Measurements from ENCODE around the gene SLC8A2. TPM values are rescaled to one million over a fixed set of nuclear protein-coding genes. Genes with fewer than 3 reads are reported as not detected.

Gene SLC8A2
- total RNA-seq, 1 donor = not detected

- no peak for TF ChIP-seq CTCF (IDR thresholded peaks at IDR 0.05; ENCODE audit: insufficient read depth, low read depth, low read length)
- DNase-seq (ENCODE audit: low read depth) = no peak
Observed at GRCh38 chr19:47434088-47434487, 37.6 kb downstream of the SLC8A2 start.

GRCh38 chr19:47433121-47433520 is 38.6 kb downstream of the SLC8A2 start:
- H3K4me3 ChIP-seq (ENCODE audit: low read depth, low read length) = no peak overlapping the region
- no peak for DNase-seq (ENCODE audit: low read depth)
- no peak for TF ChIP-seq CTCF (IDR thresholded peaks at IDR 0.05; ENCODE audit: insufficient read depth, low read depth, low read length)

More at GRCh38 chr19:47434088-47434487, 37.6 kb downstream of the SLC8A2 start:
- no peak overlapping the region for H3K4me3 ChIP-seq (ENCODE audit: low read depth, low read length)

DNA sequence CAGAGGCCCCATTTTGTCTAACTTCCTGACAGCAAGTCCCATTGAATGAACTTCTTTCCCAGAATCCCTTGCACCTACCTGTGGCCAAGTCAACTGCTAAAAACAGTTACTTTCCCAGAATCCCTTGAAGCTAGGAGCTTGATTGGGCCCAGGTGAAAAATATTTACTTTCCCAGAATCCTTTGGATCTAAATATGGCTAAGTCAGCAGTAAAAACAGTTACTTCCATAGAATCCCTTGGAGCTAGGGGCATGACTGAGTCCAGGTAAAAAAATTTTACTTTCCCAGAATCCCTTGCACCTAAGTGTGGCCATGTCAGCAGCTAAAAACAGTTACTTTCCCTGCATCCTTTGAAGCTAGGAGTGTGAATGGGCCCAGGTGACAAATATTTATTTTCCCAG is 39.2 kb downstream of the SLC8A2 start:
- no peak overlapping the region for H3K4me3 ChIP-seq (ENCODE audit: low read depth, low read length)
- no peak for DNase-seq (ENCODE audit: low read depth)
- TF ChIP-seq CTCF (IDR thresholded peaks at IDR 0.05; ENCODE audit: insufficient read depth, low read depth, low read length) = no peak

- no peak overlapping the region for H3K4me3 ChIP-seq (ENCODE audit: low read depth, low read length)
- no peak for DNase-seq (ENCODE audit: low read depth)
- no peak for TF ChIP-seq CTCF (IDR thresholded peaks at IDR 0.05; ENCODE audit: insufficient read depth, low read depth, low read length)
Observed at GRCh38 chr19:47432091-47432490, 39.6 kb downstream of the SLC8A2 start.

GRCh38 chr19:47430041-47430802 is 41.5 kb downstream of the SLC8A2 start:
- TF ChIP-seq CTCF (IDR thresholded peaks at IDR 0.05; ENCODE audit: insufficient read depth, low read depth, low read length) = no peak
- DNase-seq (ENCODE audit: low read depth) = peak; percentile 57
- peak overlapping the region; percentile 34 for H3K4me3 ChIP-seq (ENCODE audit: low read depth, low read length)

- no peak overlapping the region for H3K4me3 ChIP-seq (ENCODE audit: low read depth, low read length)
- no peak for DNase-seq (ENCODE audit: low read depth)
- no peak for TF ChIP-seq CTCF (IDR thresholded peaks at IDR 0.05; ENCODE audit: insufficient read depth, low read depth, low read length)
Observed at GRCh38 chr19:47429140-47429793, 42.4 kb downstream of the SLC8A2 start.
